Stomach smooth muscle (tissue), 2 donors: ENCODE measurements around the gene ITGB5.

Experiments
- H3K27ac ChIP-seq: one replicate; pipeline ENCODE4 v1.7.0; 2013; ENCODE audit warnings: mild to moderate bottlenecking, low read length, inconsistent platforms
- H3K27me3 ChIP-seq, 2 donors: one replicate each; pipeline ENCODE4 v1.7.0; 2013; ENCODE audit warnings: low read length in 2 of 2; ENCODE audit not compliant: insufficient read depth in 2 of 2, control insufficient read depth in 1 of 2
- H3K36me3 ChIP-seq, 2 donors: one replicate each; pipeline ENCODE4 v1.7.0; 2013; ENCODE audit warnings: low read length in 2 of 2; ENCODE audit not compliant: control insufficient read depth in 2 of 2, insufficient read depth in 2 of 2
- H3K4me1 ChIP-seq: one replicate; pipeline ENCODE4 v1.7.0; 2013; ENCODE audit warnings: low read length; ENCODE audit not compliant: control insufficient read depth, insufficient read depth
- H3K4me3 ChIP-seq, 2 donors: one replicate each; pipeline ENCODE4 v1.7.0; 2013; ENCODE audit warnings: low read length in 2 of 2
- H3K9ac ChIP-seq, 2 donors: one replicate each; pipeline ENCODE4 v1.7.0; 2013; ENCODE audit warnings: low read length in 2 of 2, mild to moderate bottlenecking in 1 of 2
- H3K9me3 ChIP-seq, 2 donors: one replicate each; pipeline ENCODE4 v1.7.0; 2013; ENCODE audit warnings: low read length in 2 of 2; ENCODE audit not compliant: control insufficient read depth in 2 of 2
- donor health status: healthy.
- donor health status: Pancreatic carcinoma.

Gene ITGB5

GRCh38 chr3:124768812-124769211 is 118.4 kb downstream of the ITGB5 start:
- Histone ChIP-seq H3K4me3 (no peak overlapping the region), H3K9ac (no peak overlapping the region), H3K4me1 (peaks cover 34% of the 10 kb centered on the region), H3K36me3 (peaks cover 16 to 42% of the 10 kb centered on the region in 2 donors), H3K9me3 (no peaks in the 10 kb centered on the region), H3K27me3 (no peaks in the 10 kb centered on the region), H3K27ac (no peak overlapping the region)

GRCh38 chr3:124767691-124768090 is 119.5 kb downstream of the ITGB5 start:
- Histone ChIP-seq H3K4me3 (no peak overlapping the region), H3K4me1 (peaks cover 27% of the 10 kb centered on the region), H3K9me3 (no peaks in the 10 kb centered on the region), H3K27ac (no peak overlapping the region), H3K9ac (no peak overlapping the region), H3K36me3 (peaks cover 16 to 51% of the 10 kb centered on the region in 2 donors), H3K27me3 (no peaks in the 10 kb centered on the region)

GRCh38 chr3:124767264-124767663 is 119.9 kb downstream of the ITGB5 start:
- peaks cover 16 to 51% of the 10 kb centered on the region in 2 donors for H3K36me3 ChIP-seq
- H3K27me3 ChIP-seq = no peaks in the 10 kb centered on the region
- no peaks in the 10 kb centered on the region for H3K9me3 ChIP-seq
- H3K4me3 ChIP-seq = no peak overlapping the region
- H3K9ac ChIP-seq = no peak overlapping the region
- H3K27ac ChIP-seq = no peak overlapping the region
- peaks cover 22% of the 10 kb centered on the region for H3K4me1 ChIP-seq

GRCh38 chr3:124766113-124767095 is 120.8 kb downstream of the ITGB5 start:
- H3K36me3 ChIP-seq = peaks cover 16 to 51% of the 10 kb centered on the region in 2 donors

GRCh38 chr3:124765197-124765840 is 121.8 kb downstream of the ITGB5 start:
- H3K9ac ChIP-seq = no peak overlapping the region
- H3K9me3 ChIP-seq = no peaks in the 10 kb centered on the region
- no peak overlapping the region for H3K27ac ChIP-seq
- peaks cover 16 to 51% of the 10 kb centered on the region in 2 donors for H3K36me3 ChIP-seq
- H3K4me3 ChIP-seq = no peak overlapping the region
- no peaks in the 10 kb centered on the region for H3K27me3 ChIP-seq
- peaks cover 9% of the 10 kb centered on the region for H3K4me1 ChIP-seq

More at GRCh38 chr3:124766113-124767095, 120.8 kb downstream of the ITGB5 start:
- Histone ChIP-seq H3K9me3 (no peaks in the 10 kb centered on the region), H3K27ac (no peak overlapping the region), H3K9ac (no peak overlapping the region), H3K4me3 (no peak overlapping the region), H3K27me3 (no peaks in the 10 kb centered on the region), H3K4me1 (peaks cover 14% of the 10 kb centered on the region)

- H3K4me3 ChIP-seq = no peak overlapping the region
- H3K27ac ChIP-seq = no peak overlapping the region
- H3K36me3 ChIP-seq = peaks cover 16 to 51% of the 10 kb centered on the region in 2 donors
- H3K9me3 ChIP-seq = no peaks in the 10 kb centered on the region
- no peak overlapping the region for H3K9ac ChIP-seq
- peaks cover 5% of the 10 kb centered on the region for H3K4me1 ChIP-seq
- no peaks in the 10 kb centered on the region for H3K27me3 ChIP-seq
These were observed 122.4 kb downstream of the ITGB5 start for GRCh38 chr3:124764746-124765145.

- H3K36me3 ChIP-seq = peaks cover 16 to 47% of the 10 kb centered on the region in 2 donors
- H3K4me1 ChIP-seq = peaks cover 5% of the 10 kb centered on the region
- H3K27ac ChIP-seq = no peak overlapping the region
- H3K27me3 ChIP-seq = no peaks in the 10 kb centered on the region
- H3K4me3 ChIP-seq = no peak overlapping the region
- H3K9me3 ChIP-seq = no peaks in the 10 kb centered on the region
- H3K9ac ChIP-seq = no peak overlapping the region
These were observed 123.4 kb downstream of the ITGB5 start for GRCh38 chr3:124763644-124764358.

GRCh38 chr3:124763206-124763605 is 124.0 kb downstream of the ITGB5 start:
- no peak overlapping the region for H3K9ac ChIP-seq
- H3K27ac ChIP-seq = no peak overlapping the region
- H3K4me1 ChIP-seq = peaks cover 5% of the 10 kb centered on the region
- no peaks in the 10 kb centered on the region for H3K9me3 ChIP-seq
- H3K27me3 ChIP-seq = no peaks in the 10 kb centered on the region
- no peak overlapping the region for H3K4me3 ChIP-seq
- peaks cover 10 to 42% of the 10 kb centered on the region in 2 donors for H3K36me3 ChIP-seq

GRCh38 chr3:124762661-124763011 is 124.5 kb downstream of the ITGB5 start:
- no peaks in the 10 kb centered on the region for H3K27me3 ChIP-seq
- no peak overlapping the region for H3K27ac ChIP-seq
- H3K4me1 ChIP-seq = peaks cover 5% of the 10 kb centered on the region
- no peaks in the 10 kb centered on the region for H3K9me3 ChIP-seq
- no peak overlapping the region for H3K4me3 ChIP-seq
- H3K36me3 ChIP-seq = peaks cover 8 to 39% of the 10 kb centered on the region in 2 donors
- H3K9ac ChIP-seq = no peak overlapping the region

GRCh38 chr3:124761935-124762660 is 125.1 kb downstream of the ITGB5 start:
- Histone ChIP-seq H3K27me3 (no peaks in the 10 kb centered on the region), H3K36me3 (peaks cover 8 to 35% of the 10 kb centered on the region in 2 donors), H3K4me1 (peaks cover 5% of the 10 kb centered on the region), H3K9ac (no peak overlapping the region), H3K27ac (no peak overlapping the region), H3K4me3 (no peak overlapping the region), H3K9me3 (no peaks in the 10 kb centered on the region)
